OCI-LY1 (cell line): Measurements from ENCODE around the gene GNAZ.
"Not testable (repeated sequence)": the region's sequence is repeated elsewhere in the genome, so short reads cannot be mapped to it uniquely, and the experiment has no call there.

Source experiments
- H2AFZ ChIP-seq: fragments of 200-600 bp; sonication (generic), shearing (Covaris generic); 2 replicates; pipeline ENCODE4 v1.6.0; 2014; ENCODE audit warnings: antibody characterized with exemption, mild to moderate bottlenecking, low read length
- H3F3A ChIP-seq: fragments of 200-600 bp; sonication (generic), shearing (Covaris generic); 2 replicates; pipeline ENCODE4 v1.6.0; 2014; ENCODE audit warnings: mild to moderate bottlenecking, antibody characterized with exemption, low read length, moderate library complexity; ENCODE audit not compliant: insufficient read depth
- H3K27ac ChIP-seq: fragments of 200-600 bp; sonication (generic); 2 replicates; pipeline ENCODE4 v1.5.1; 2014; ENCODE audit warnings: low read length, mixed run types, mild to moderate bottlenecking, low read depth; ENCODE audit not compliant: poor library complexity, severe bottlenecking
- H3K27me3 ChIP-seq: fragments of 200-600 bp; sonication (generic); 2 replicates; pipeline ENCODE4 v1.6.0; 2014; ENCODE audit warnings: antibody characterized with exemption, mild to moderate bottlenecking, low read length, moderate library complexity; ENCODE audit not compliant: insufficient read depth
- H3K36me3 ChIP-seq: fragments of 200-600 bp; sonication (generic); 2 replicates; pipeline ENCODE4 v1.6.1; 2014; ENCODE audit warnings: mild to moderate bottlenecking, antibody characterized with exemption, low read length, moderate library complexity, mixed read lengths; ENCODE audit not compliant: insufficient read depth
- H3K4me1 ChIP-seq: fragments of 200-600 bp; sonication (generic); 2 replicates; pipeline ENCODE4 v1.5.1; 2014; ENCODE audit warnings: mild to moderate bottlenecking, low read length, moderate library complexity; ENCODE audit not compliant: insufficient read depth, severe bottlenecking
- H3K4me2 ChIP-seq: fragments of 200-600 bp; sonication (generic), shearing (Covaris generic); 2 replicates; pipeline ENCODE4 v1.6.1; 2014; ENCODE audit warnings: low read length
- H3K4me3 ChIP-seq: fragments of 200-600 bp; sonication (generic); 2 replicates; pipeline ENCODE4 v1.5.1; 2014; ENCODE audit warnings: low read length, low read depth, mild to moderate bottlenecking, mixed read lengths; ENCODE audit not compliant: poor library complexity, severe bottlenecking
- H3K79me2 ChIP-seq: fragments of 200-600 bp; shearing (Covaris generic); 2 replicates; pipeline ENCODE4 v1.6.1; 2016; ENCODE audit warnings: mixed run types, low read length, mixed read lengths; ENCODE audit not compliant: insufficient read depth
- H3K9ac ChIP-seq: fragments of 200-600 bp; sonication (generic), shearing (Covaris generic); 2 replicates; pipeline ENCODE4 v1.6.1; 2014; ENCODE audit warnings: mild to moderate bottlenecking, low read length, mixed read lengths
- H3K9me2 ChIP-seq: fragments of 200-600 bp; sonication (generic), shearing (Covaris generic); 2 replicates; pipeline ENCODE4 v1.6.1; 2014; ENCODE audit warnings: low read depth, mild to moderate bottlenecking, low read length, mixed read lengths
- H3K9me3 ChIP-seq: fragments of 200-600 bp; shearing (Covaris generic); 2 replicates; pipeline ENCODE4 v1.6.1; 2014; ENCODE audit warnings: low read length, mixed read lengths
- H4K20me1 ChIP-seq: fragments of 200-600 bp; sonication (generic), shearing (Covaris generic); 2 replicates; pipeline ENCODE4 v1.6.0; 2016; ENCODE audit warnings: mild to moderate bottlenecking, low read length; ENCODE audit not compliant: insufficient read depth
- EZH2 ChIP-seq: fragments of 200-600 bp; sonication (generic), shearing (Covaris generic); IDR thresholded peaks from 2 replicates; pipeline ENCODE4 v1.8.0; 2017; ENCODE audit warnings: borderline replicate concordance, mixed run types, mild to moderate bottlenecking, antibody characterized with exemption, low read length, moderate library complexity, mixed read lengths
- TF ChIP-seq, protein P1 (sequence below): fragments of 200-600 bp; sonication (generic), shearing (Covaris generic); IDR thresholded peaks from 2 replicates; pipeline ENCODE4 v1.5.1; 2017; ENCODE audit warnings: mild to moderate bottlenecking, antibody characterized with exemption, low read length, moderate library complexity, mixed read lengths

GNAZ gene

DNA sequence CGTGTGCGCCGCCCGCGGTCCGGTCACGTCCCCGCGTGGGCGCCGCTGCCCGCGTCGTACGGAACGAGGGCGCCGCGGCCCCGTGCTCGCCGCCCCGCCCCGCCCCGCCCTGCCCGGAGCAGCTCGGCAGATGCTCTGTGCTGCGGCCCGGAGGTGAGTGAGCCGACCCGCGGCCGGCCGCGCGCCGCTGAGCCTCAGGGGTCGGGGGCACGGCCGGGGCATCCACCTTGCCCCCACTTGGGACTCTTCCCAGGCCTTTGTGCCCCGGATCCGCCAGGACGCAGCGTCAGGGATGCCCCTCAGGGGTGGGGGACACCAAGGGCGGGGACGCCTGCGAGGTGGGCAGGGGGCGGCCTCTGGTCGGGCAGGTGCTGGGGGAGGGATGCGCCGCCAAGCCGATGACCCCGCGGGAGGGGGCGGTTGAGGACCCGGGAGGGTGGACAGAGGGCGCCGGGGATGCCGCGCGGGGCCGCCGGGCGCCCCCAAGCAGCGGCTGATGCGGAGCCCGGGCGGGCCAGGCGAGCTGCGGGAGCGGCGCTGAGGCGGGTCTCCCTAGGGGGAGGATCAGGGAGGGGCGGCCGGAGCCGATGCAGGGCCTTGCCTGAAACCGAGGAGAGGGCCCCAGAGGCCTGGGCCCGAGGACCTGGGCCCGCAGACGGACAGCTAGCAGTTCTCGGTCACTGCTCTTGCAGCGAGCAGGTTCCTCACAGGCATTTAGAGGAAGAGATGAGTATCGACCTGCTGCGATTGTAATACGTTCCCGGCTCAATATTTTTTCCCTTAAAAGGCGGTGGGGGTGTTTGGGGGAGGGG, at the start of gene GNAZ:
GNAZ (plus strand) TSS at position 102 of the 812 bp plus-strand sequence. CDS start 25,177 bp downstream, outside the sequence.
- H3K4me1 ChIP-seq = peaks cover 16% of the 10 kb centered on the region
- H3K4me2 ChIP-seq = peak within 1 kb of the TSS; percentile 96
- H3K27ac ChIP-seq = no peak within 1 kb of the TSS
- H3K4me3 ChIP-seq = peak within 1 kb of the TSS; percentile 74
- H3K9me2 ChIP-seq = no peaks in the 10 kb centered on the region
- H3K9ac ChIP-seq = peak within 1 kb of the TSS; percentile 65; the same call in 1 of the 2 replicates
- TF ChIP-seq, protein P1, sequence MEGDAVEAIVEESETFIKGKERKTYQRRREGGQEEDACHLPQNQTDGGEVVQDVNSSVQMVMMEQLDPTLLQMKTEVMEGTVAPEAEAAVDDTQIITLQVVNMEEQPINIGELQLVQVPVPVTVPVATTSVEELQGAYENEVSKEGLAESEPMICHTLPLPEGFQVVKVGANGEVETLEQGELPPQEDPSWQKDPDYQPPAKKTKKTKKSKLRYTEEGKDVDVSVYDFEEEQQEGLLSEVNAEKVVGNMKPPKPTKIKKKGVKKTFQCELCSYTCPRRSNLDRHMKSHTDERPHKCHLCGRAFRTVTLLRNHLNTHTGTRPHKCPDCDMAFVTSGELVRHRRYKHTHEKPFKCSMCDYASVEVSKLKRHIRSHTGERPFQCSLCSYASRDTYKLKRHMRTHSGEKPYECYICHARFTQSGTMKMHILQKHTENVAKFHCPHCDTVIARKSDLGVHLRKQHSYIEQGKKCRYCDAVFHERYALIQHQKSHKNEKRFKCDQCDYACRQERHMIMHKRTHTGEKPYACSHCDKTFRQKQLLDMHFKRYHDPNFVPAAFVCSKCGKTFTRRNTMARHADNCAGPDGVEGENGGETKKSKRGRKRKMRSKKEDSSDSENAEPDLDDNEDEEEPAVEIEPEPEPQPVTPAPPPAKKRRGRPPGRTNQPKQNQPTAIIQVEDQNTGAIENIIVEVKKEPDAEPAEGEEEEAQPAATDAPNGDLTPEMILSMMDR = no peak
- TF ChIP-seq EZH2 = no peak
- H3K9me3 ChIP-seq = no peaks in the 10 kb centered on the region
- no peaks in the 10 kb centered on the region for H3K79me2 ChIP-seq
- no peaks in the 10 kb centered on the region for H3K36me3 ChIP-seq
- H3F3A ChIP-seq = no peaks in the 10 kb centered on the region
- no peaks in the 10 kb centered on the region; the same call in 1 of the 2 replicates for H3K27me3 ChIP-seq
- H2AFZ ChIP-seq = no peak within 1 kb of the TSS
- H4K20me1 ChIP-seq = no peaks in the 10 kb centered on the region

DNA sequence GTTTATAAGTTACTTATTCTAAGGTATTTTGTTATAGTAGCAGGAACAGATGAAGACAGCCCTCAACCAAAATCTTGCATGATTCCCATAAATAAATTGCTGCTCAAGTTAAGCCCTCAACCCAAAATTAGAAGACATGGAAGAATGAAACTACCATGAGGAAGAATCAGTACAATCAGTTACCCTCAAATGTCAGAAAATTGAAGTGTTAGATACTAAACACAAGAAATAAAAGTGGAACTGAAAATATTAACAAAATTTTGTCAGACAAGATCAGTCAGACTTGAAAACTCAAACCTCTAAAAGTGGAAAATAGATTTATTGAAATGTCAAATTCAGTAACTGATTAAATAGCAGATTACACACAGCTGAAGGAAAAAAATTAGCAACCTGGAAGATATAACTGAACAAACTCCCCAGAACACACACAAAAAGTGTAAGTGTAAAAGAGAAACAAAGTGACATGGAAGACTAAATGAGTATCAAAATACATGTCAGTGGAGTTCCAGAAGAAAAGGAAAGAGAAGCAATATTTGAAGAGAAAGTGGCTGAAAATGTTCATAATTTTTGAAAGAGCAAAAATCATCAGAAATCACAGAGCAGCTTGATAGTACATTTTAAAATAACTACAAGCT, 49.5 kb upstream of the GNAZ start:
- H3K27me3 ChIP-seq = no peaks in the 10 kb centered on the region
- no peak overlapping the region for H3K9ac ChIP-seq
- no peak overlapping the region for H3K4me3 ChIP-seq
- no peaks in the 10 kb centered on the region for H3K9me3 ChIP-seq
- no peaks in the 10 kb centered on the region for H3K4me1 ChIP-seq
- H4K20me1 ChIP-seq = no peaks in the 10 kb centered on the region
- H3K4me2 ChIP-seq = no peak overlapping the region
- no peak overlapping the region for H2AFZ ChIP-seq
- H3K9me2 ChIP-seq = no peaks in the 10 kb centered on the region
- H3K36me3 ChIP-seq = no peaks in the 10 kb centered on the region
- H3K27ac ChIP-seq = no peak overlapping the region
- H3K79me2 ChIP-seq = no peaks in the 10 kb centered on the region
- TF ChIP-seq, protein P1 = no peak
- TF ChIP-seq EZH2 = no peak
- no peaks in the 10 kb centered on the region for H3F3A ChIP-seq

DNA sequence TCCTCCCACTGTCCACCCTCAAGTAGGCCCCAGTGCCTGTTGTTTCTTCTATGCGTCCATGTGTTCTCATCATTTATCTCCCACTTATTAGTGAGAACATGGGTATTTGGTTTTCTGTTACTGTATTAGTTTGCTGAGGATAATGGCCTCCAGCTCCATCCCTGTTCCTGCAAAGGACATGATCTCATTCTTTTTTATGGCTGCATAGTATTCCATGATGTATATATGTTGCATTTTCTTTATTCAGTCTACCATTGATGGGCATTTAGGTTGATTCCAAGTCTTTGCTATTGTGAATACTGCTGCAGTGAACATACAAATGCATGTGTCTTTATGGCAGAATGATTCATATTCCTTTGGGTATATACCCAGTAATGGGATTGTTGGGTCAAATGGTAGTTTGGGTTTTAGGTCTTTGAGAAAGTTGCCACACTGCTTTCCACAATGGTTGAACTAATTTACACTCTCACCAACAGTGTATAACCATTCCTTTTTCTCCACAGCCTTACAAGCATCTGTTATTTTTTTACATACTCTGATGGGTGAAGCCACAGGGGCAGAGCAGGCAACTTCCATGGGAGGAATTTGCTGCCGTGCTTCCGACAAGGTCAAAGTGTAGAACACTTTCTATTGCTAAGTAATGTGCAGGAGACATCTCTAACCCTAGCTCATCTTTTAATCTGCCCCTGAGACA, 48.5 kb upstream of the GNAZ start:
- not testable (repeated sequence) for H3K27me3 ChIP-seq, H3F3A ChIP-seq, H3K79me2 ChIP-seq, H3K9me2 ChIP-seq, H3K9ac ChIP-seq, H3K4me1 ChIP-seq, H4K20me1 ChIP-seq, H3K9me3 ChIP-seq, H2AFZ ChIP-seq, H3K4me3 ChIP-seq, H3K27ac ChIP-seq, H3K4me2 ChIP-seq, H3K36me3 ChIP-seq
